Amygdala (tissue), 56 donors: ENCODE measurements around the gene PPIL6.
A peak's percentile ranks its signal among the peaks of the same experiment; 100 is the strongest.
"Not testable (repeated sequence)": the region's sequence is repeated elsewhere in the genome, so short reads cannot be mapped to it uniquely, and the experiment has no call there.

ENCODE experiments used
- DNase-seq, 56 donors: peaks; one replicate each; lab custom pipeline; 2025; lab: John Stamatoyannopoulos, UW

Gene PPIL6

DNA sequence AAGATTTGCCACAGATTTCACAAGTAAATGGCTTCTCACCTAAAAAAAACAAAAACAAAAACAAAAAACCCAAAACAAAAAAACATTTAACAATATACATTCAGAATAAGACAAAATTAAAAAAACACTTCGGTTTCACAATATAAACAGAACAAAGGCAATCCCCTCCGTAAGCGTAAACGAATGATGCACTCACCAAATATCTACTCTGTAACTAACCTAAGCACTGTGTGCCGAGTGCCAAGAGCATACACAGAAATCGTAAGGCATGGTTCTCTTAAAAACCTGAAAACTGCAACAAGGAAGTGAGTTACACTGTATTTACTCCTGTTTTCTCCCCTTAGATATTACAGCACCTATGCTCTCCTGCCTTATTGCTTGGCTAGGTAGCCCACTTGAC lies 27.3 kb upstream of the PPIL6 start:
- no peak for DNase-seq

DNA sequence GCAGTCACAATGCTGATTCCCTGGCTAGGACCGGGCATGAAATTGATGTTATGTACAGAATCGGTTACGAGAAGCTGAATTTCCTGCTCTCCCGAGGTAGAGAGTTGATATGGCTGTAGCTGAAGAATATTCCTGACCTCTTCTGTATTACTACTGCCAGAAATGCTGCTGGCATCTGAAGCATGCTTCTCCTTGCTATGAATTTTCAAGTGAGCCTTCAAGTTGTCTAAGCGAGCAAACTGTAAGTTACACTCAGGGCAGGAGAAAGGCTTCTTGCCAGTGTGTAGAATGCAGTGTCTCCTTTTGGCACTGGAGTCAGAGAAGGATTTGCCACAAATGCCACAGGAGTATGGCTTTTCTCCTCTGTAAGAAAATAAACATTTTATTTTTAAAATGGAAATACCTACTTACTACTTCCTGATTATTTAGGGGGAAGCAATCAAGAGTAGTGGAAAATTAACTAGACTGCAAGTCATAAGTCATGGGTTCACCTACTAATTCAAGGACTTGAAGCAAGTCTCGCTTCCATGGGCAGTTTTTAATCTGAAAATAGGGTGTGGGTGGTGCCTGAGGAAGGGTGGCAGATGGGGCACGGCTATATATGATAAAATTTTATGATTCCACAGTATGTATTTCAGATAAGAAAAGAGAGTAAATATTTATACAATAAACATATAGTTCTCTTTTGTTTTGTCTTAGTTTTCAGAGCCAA lies 25.9 kb upstream of the PPIL6 start:
- no peak for DNase-seq

DNA sequence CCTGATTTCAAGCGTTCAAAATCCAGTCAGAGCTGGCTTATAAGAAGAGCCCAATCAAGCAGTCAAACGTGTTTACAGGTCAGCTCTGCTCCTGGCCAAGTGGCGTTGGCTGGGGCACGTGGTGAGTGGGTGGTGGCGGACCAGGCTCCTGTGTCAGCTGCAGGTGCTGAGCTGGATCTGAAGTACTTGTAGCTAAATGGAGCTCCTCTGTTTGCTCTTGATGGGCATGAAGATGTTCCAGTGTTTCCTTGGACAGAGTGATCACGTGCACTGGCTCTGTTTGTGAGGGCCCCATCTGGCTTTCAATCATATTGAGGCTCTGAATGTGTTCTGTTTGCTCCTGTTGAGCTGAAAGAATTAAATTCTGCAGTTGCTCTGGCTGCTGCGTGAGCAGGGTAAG lies 25.3 kb upstream of the PPIL6 start:
- DNase-seq, result peak in 35 of 56 donors; percentile 16 to 75 (median 44)

DNA sequence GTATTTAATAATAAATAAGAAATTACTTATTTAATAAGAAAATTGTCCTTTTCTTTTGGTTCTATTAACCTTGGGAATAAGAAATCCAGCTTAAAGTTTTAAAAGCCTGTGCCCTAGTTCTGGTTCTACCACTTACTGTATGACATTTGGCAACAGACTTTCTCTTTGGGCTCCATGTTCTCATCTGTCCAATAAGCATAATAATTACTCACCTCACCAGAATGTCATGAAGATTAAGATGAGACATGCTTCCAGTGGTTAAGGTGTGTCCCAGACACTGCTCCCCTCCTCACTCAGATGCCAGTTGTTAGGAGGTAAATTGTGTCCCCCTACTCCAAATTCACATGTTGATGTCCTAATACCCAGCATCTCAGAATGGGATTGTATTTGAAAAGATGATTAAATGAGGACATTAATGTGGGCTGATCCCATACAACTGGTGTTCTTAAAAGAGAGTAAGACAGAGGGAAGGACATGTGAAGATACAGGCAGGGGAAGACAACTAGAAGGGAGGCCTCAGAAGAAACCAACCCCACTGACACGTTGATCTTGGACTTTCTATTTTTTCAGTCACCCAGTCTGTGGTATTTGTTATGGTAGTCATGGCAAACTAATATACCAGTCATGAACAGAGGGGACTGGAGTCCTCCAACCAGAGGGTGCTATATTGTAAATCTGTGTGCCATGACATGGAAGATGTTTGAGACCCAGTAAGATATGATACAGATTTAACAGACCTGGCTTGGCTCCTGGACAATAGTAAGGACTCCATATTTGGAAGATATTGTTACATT lies 21.5 kb upstream of the PPIL6 start:
- DNase-seq, result no peak

DNA sequence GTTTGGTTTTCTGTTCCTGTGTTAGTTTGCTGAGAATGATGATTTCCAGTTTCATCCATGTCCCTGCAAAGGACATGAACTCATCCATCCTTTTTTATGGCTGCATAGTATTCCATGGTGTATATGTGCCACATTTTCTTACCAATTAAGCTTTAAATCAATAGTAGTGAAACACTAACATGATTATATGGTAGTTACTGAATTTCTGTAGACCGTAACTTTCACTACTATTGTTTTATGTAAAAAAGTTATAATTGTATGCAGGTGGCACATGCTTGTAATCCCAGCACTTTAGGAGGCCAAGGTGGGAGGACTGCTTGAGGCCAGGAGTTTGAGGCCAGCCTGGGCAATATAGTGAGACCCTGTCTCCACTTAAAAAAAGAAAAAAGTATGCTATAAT lies 20.8 kb upstream of the PPIL6 start:
- DNase-seq, result not testable (repeated sequence)

DNA sequence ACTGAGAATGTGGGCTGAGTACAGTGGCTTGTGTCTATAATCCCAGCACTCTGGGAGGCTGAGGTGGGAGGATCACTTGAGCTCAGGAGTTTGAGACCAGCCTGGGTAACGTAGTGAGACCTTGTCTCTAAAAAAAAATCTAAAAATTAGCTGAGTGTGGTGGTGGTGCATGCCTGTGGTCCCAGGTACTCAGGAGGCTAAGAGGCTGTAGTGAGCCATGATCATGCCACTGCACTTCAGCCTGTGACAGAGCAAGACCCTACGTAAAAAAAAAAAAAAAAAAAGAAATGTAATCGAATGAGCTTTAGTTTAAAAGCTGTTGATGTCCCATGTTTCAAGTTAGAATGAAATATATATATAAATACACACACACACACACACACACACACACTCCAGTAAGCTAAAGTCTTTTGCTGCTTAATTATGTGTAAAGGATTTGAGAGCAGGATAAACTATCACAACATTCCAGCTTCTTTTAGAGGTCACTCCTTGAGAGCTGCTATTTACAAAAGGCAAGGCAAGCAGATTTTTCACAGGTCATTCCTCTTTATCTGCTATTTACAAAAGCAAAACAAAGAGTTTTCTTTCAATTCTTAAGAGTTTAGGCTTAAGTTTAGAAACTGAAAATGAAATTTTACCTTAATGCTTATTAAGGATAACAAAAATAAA lies 19.9 kb upstream of the PPIL6 start:
- DNase-seq, result no peak

DNA sequence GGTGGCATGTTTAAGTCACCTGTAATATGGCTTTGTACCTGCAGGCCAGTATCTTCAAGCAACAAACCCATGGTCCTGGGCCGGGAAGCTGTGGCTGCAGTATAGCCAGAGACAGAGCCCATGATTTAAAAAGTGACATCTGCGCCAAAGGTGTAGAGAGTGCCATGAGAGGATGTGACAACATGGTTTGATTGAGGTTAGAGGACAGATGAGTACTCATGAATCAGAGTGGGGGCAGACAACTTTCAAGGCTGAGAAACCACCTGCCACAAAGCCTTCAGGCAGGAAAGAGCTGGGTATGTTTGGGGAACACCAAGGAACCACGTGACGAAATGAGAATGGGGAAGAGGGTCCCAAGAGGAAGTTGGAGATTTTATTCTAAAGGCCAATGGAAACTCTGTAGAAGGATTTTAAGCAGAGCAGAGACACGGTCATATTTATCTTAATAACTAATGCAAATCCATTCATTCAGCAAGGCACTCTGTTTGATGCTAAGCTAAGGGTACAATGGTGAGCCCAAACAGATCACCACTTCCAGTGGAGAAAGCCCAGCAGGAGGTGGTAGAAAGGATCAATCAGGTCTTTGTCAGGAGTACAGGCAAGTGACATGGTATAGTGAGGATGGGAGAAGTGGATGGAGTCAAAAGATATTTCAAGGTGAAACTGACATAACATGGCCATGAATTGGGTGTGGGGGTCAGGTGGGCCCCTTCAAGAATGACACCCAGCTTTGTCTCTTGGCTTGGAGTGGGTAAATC lies 18.5 kb upstream of the PPIL6 start:
- peak in 1 of 56 donors; percentile 32 for DNase-seq

DNA sequence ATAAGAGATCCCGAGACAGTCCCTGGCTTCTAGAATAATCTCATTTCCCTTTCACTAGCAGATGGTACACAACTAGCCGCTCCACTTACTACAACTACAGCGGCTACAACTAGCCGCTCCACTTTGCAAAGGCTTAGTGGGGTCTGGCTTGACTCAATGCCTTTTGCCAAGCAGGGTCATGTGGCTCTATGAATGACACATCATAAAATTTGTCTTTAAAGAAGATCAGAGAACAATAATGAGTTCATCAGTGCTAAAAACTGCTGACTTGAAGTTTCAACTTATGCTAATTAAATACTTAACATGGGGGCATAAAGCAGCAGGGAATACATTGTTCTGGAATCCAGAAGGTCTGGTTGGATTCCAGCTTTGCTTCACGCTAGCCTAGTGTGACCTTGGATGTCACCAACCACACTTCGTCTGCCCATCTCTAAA lies 17.2 kb upstream of the PPIL6 start:
- DNase-seq, result no peak

DNA sequence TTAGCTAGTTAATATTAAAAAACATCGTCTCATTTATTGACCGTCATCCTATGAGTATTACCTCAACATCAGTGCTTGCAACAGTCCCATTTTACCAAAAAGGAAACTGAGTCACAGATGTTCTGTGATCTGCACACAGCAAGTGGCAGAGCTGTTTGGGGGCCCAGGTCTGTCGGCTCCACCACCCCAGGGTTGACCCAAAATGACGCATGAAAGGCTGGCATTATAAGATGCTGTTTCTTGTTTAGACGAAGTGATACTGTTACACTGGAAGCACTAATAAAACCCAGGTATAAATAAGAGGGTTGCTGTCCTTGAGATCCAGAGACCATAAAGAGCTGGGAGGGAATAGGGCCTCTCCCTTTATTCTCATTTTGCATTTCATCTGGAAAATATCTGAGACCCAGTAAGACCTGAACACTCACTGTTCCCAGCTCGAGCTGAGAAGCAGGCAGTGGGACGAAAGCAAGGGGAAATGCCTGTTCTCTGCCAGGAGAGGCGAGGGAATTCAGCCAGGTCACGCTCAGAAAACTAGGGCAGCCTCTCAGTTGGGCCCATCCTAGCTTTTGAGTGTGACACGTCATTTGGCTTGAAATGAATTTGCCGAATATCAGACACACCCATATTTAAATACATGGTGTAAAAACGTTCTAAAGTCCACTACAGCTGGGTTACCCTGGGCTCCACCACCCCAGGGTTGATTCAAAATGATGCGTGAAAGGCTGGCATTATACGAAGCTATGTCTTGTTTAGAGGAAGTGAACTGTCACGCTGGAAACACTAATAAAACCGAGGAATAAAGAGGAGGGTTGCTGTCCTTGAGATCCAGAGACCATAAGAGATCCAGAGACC lies 16.5 kb upstream of the PPIL6 start:
- DNase-seq, result peak in 19 of 56 donors; percentile 14 to 52 (median 37)

DNA sequence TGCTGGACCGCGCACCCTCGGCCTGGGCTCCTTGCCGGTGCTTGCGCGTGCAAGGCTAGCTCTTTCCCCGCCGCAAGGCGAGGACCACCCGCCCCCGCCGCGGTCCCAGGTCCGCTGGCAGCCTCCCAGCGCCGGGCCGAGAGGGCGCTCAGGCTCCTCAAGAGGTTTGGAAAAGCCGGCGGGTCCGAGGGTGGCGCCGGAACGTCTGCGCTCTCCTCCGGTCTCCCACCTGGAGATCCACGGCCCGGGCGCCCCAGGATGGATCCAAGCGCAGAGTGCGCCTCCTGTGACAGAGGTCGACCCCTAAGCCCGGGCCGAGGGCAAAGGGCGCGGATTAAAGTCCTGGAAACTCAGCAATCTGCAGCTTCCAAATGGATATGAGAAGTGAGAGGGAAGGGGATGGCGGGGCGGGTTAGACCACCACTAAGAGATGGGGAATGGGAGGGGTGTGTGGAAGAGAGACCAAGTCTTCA lies 15.7 kb upstream of the PPIL6 start:
- DNase-seq, result no peak

DNA sequence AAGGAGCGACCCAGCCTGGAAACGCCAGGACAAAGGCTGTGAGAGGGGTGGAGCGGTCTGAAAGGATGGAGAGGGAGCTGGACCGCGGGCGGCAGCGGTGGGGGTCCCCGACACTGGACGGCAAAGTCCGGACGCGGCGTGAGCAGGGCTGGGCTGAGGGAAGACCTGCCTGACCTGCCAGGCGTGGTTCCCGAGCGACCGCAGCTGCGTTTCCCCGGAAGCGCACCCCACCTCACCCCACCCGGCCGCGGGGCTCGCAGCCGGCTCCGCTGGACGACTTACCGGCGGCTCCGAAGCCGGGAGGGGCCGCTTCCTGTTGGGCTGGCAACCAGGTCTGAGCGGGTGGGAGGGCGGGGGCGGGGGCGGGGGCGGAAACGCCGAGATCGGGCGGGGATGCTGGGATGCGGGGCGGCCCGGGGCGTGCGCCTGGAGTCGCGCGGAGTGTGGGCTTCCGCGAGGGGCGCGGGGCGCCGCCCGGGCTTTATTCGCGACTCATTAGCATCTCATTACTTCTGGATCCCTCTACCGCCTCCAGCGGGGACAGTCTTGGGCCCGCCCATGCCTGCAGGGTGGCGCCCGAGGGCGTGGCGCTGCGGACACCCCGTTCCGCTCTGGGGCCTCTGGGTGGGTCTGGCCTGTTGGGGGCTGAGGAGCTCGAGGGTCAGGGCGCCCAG lies 15.1 kb upstream of the PPIL6 start, which contains the start of gene MICAL1:
TSS of gene MICAL1 (minus strand) at position 336 of the 674 bp plus-strand sequence. CDS start 1,576 bp downstream, outside the sequence.
- peak in 31 of 56 donors; percentile 23 to 83 (median 53) for DNase-seq

DNA sequence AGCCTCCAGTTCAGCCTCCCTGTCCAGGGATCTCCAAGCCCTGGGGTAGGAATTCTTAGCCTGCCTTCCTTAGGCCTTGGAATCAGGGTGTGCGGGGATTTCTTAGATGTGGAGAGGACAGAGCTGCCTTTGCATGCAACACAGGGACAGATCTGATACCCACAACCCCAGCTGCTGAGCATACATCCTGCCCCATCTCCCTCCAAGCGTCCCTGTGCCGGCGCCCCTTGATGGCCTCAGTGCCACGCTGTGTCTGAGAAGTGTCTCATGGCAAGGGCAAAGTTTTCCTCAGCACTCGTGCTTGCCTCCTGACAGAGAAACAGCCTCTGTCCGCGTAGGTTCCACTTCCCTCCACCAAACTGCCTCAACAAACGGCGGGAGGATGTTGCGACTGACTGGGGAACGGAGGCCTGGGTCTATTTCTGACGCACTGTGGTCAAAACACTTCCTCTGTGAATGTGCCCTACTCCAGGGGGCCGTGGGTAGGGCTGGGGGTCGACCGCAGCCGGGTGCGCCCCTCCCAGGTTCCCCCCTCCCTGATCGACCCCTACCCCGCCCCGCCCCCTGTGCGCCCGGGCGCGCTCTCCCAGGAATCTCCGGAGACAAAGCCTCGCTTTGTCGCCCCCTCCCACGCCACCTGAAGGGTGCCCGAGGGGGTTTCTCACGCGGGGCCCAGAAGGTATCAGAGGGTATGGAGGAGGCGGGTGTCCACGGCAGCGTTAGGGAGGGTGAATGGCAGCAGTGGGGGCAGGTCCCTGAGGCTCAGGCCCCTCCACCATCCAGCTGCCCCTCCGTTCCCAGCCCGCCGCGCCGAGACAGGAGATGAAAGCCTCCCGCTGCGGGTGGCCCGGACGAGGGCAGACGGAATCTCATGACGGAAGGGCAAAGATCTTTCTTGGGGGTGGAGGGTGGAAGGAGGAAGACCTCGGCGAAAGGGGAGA lies 14.3 kb upstream of the PPIL6 start:
- DNase-seq, result peak in 31 of 56 donors; percentile 18 to 68 (median 38)

DNA sequence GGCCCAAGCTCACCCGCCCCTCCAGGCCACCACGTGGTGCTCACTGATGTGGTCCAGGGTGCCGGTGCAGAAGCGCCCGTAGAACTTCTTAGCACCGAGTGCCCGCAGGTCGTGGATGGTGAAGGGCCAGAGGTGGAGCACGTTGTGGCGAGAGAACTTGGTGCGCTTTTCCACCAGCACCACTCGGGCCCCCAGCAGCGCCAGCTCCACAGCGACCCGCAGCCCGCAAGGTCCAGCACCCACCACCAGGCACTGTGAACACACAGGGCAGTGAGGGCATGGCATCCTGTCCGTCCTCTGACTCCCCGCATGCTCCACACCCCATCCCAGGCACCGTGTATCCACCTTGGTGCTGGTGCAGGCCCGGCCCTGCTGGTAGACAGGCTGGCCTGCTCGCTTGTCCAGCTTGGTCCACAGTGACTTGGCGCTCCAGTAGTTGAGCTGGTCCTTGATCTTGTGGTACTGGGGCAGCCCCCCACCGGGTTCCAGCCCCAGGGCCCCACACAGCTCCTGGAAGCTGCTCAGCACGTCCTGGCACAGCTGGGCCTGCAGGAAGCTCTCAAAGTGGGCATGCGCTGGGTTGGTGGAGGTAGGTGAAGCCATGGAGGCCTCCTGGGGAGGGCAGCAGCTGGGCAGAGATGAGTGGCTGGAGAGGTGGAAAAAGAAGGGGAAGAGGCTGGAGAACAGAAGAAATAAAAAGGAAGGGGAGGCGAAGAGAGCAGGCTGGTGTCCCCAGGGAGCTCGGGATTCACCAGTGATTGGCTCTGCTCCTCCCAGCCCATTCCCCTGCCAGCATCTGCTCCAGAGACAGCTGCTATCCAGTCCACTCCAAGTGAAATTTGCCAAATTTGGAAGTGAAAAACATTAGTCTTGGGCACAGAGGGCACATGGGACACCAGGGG lies 13.4 kb upstream of the PPIL6 start:
- DNase-seq, result no peak

DNA sequence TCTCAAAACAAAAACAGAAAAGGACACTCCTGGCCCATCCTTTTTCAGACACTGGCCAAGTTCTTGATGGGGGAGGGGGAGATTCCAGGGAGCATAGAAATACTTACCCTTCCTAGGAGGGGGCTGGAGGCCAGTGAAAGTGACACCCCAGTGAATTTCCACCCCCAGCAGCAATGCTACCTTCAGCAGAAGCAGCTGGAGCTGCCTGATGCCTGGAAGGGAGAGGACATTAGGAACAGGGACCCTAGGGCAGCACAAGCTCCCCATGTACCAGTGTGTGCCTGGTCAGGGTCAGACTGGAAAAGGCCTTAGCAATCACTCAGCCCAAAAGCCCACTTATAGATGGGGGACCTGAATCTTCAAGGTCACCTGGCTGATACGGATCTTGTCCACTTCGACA lies 12.7 kb upstream of the PPIL6 start:
- DNase-seq, result no peak

DNA sequence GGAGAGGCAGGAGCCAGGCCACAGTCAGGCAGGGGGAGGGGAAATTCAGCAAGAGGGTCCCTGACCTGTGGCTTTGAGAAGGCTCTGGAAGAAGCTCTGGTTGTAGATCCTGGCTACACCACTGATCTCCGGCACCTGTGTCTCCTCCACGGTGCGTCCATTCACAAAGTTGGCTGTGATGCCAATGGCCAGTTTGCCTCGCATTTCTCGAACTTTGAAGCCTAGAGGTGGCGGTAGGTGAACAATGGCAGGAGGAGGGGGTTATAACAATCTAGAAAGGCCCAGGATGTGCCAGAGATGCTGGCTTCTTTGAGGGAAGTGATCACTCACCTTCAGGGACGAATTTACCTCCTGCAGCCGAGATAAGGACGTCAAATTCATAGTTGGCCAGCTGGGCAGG lies 11.8 kb upstream of the PPIL6 start:
- no peak for DNase-seq

DNA sequence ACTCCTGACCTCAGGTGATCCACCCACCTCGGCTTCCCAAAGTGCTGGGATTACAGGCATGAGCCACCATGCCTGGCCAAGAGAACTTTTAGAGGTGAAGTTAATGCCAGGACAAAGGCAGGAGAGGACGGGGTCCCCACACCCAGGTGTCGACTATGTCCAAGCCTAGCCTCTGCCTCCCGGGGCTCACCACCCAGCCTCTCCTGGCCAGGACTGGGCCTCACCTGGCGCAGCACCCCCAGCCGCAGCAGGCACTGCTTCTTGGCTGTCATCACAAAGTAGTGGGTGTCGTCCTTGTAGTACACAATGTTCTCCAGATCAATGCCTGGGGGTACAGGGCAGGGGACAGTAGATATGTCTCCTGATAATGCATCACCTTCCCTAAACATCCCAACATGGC lies 10.9 kb upstream of the PPIL6 start:
- DNase-seq, result no peak

DNA sequence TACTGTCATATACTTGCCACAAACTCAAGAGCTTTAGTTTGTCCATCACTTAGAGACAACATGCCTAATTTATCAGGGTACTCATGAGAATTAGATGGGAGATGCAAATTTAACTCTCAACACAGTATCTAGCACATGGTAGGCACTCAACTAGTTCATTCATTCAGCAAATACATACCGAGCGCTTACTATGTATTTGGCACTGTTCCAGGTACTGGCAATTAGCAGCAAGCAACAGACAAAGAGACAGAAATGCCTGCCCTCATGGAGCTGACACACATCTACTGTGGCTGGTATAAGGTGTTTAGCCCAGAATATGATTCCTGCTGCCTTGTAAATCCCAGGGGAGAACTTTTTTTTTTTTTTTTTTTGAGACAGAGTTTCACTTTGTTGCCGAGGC lies 10.4 kb upstream of the PPIL6 start:
- DNase-seq, result no peak
